NCI-H187 treated with DMSO at 0.1 percent for 48 hours (cell line): ENCODE measurements around the gene FOXP1.

Source experiments
- DNase-seq: peaks from one replicate; lab custom pipeline; 2025; lab: John Stamatoyannopoulos, UW

FOXP1 gene

DNA sequence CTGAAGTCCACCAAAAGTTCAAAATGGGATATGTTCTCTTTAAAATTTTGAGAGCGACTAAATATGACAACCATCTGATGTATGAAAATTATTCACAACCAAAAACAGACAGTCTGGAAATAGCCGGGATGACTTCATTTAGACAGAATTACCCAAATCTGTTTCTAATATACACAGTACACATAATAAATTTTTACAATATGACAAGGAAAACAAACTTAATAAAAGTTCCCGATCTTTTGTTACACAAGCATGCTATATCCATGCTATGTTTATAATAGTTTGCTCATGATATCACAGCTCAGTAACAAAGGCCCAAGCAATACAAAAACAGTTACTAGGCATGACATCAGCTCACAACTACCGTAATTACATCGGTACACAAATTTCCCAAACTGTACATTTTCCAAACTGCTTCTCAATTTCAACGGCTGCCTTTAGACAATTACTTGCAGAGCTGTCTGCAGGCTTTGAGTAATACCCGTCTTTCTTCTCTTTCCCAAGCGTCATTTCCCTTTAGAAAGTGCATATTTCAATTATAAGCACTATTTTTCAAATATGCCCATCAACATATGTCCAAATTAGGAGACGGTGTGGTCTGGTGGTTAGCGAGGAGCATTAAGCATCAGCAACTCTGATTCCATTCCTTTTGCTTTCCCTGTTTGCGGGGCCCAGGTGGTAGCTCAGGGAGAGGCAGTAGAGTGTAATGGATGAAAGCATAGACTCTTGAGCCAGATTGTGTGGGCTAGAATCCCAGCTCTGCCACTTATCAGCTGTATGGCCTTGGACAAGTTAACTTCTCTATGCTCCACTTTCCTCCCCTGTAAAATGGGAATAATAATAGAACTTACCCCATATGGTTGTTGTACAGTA lies 481.2 kb downstream of the FOXP1 start:
- DNase-seq = no peak

- no peak for DNase-seq
These were observed 481.9 kb downstream of the FOXP1 start for GRCh38 chr3:71101626-71102025.

DNA sequence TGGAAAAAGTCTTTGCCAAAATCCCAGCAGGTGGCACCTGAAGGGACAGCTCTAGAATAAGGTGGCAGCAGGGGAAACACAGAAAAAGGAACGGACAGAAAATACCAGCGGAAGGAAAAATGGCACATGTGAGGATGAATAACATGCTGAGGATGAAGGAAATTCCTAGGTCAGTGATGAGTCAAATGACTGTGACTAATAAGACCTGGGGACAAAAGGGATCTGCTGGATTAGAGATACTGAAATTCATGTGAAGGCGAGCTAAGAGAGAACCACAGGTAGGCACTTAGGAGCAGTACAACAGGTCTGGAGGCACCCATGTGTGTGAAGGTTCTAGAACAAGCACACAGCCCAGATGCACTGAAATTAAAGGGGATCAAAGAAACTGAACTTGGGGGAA lies 482.5 kb downstream of the FOXP1 start:
- DNase-seq = no peak

DNA sequence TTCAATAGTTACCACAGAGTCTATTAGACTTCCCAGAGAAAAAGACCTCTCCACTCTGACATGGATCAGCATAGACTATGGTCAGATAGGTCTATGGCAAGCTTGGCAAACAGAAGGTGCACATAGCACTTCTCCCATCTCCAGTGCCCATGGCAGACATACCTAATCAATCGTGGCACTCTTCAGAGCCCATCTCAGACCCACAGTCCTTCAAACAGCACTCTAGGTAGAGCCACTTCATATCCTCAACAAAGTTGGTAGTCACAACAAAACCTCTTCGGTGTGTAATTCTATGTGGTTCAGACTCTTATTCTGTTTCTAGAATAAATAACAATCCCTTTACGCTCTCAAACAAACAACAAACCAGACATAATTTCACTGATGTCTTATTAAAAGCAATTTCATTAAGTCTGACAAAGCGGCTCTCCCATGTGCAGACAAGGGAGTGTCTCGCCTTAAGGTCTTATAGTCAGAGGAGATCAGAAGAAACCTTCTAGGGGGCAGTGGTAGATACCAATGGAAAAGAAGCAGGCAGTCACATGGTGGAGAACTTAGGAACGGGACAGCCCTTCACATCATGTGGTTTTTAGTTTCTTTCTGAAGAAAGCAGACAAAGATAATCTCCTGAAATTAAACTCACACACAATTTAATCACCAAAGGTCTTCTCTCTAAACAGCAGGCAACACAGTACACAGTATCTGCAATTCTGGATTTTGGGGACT lies 483.4 kb downstream of the FOXP1 start:
- no peak for DNase-seq

DNA sequence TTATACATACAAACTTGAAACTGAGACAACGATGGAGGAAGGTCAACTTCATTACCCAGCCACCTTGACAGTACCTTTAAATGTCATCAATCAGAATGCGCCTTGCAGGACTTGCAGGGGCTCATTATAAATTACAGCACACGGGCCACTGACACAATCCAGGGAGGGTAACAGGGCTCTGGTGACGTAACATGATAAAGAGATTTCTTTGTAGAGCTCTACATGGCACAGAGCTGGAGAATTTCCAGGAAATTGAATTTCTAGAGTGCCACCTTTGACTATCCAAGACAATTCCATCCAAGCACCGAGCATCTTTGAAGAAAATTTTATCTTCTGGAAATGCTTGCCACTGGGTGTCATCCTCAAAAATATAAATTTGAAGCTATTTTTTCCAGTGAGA lies 486.0 kb downstream of the FOXP1 start:
- DNase-seq = no peak

GRCh38 chr3:71095511-71096291 lies 487.8 kb downstream of the FOXP1 start:
- DNase-seq = no peak

DNA sequence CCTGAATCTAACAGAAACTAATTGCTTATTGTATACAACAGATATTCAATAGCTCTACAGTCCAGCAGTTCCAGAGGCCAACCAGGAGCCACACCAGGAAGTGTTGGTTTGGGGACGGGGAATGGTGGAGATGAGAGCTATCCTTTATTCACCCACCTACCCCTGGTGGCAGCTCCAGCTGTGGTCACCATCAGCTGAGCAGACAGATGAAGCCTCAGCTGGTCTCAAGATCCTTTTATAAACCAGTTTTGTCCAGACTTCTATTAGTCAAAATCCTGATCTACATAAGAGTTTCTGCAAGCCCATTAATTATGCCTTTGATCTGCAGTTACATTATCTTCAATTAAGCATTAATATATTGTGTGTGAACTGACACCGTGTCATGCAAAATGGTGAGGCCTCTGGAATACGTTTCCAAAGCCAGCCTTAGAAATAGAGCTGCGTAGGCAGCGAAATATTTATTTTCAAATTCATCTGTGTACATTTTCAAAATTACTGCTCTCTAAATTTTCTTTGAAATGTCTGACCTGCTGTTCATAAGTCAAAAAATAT lies 488.8 kb downstream of the FOXP1 start:
- no peak for DNase-seq

DNA sequence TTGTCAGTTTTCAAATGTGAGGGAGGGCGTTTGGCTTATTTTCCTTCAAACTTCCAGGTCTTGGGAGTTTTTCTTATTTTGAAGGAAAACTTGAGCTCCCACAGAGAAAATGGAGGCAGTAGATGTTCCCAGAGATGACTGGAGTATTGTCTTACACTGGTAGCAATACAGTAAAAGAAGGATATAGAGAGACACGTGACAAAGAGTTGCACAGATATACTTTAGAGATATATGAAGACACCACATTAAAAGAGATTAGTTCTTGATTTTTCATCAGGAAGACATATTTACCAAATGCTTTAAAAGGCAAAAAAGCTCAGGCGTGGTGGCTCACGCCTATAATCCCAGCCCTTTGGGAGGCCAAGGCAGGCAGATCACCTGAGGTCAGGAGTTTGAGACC lies 490.9 kb downstream of the FOXP1 start:
- no peak for DNase-seq

DNA sequence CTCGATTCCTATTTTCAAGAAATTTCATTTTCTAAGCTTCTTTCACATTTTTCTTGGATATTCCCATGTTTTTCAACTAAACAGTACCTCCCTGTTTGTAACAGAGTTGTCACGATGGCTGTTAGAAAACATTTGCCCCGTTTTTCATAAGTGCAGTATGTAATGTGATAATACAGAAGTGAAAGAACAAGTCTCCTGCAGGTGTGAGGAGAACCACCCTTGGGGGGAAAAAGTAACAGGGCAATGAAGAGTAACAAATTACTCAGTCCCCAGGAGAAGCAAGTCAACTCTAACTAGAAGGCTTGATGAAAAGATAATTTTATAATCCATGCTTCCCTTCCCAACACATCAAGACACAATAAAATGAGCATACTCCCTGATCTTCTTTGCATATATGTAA lies 493.3 kb downstream of the FOXP1 start:
- no peak for DNase-seq

DNA sequence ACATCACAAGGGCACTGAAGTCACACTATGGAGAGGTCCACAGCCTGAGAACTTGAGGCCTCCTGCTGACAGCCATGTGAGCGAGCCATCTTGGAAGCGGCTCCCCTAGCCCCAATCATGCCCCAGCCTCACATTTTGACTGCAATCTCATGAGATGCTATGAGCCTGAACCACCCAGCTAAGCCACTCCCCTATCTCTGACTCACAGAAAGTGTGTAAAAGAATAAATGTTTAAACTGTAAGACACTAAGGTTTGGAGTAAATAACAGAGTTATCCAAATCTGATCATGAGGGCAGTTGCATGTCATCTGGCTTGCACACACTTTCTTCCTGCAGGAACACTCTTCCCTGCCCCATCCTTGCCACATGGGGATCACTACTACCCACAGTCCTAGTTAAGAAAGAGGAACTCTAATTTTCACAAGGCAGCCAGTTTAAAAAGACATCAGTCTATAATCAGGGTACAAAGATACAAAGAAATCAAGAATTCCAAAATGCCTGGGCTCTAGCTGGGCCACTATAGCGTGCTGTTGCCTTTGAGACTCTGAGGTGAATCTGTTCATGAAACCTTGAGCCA lies 494.2 kb downstream of the FOXP1 start:
- no peak for DNase-seq

- DNase-seq = no peak
These were observed 494.8 kb downstream of the FOXP1 start for GRCh38 chr3:71088742-71089141.

DNA sequence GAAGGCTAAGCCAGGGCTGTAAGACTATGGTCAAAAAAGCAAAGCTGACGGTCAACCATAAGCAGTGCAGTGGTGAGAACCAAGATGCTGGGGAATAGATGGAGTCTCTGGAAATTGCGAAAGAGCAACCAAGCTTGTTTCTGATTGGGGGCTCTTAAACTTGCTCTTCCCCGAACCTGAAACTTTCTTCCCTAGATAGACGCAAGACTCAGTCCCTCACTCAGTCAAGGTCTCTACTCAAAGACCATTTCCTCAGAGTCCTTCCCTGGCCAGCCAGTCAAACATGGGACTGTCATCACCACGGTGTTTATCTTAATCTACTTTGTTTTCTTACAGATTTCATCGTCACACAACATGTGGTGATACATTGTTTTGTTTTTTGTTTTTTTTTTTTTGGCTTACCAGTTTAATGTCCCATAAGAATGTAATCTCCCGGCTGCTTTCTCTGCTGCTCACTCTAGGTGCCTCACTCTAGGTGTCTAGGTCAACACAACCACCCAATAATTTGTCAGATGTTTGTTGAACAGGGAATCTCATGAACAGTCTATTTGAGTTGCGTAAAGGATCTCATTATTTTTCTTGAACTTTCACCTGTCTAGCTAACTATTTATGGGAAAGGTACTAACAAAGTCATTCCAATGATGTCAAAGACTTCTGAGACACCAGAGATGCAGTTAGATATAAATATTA lies 495.4 kb downstream of the FOXP1 start:
- no peak for DNase-seq

GRCh38 chr3:71087143-71088018 lies 496.1 kb downstream of the FOXP1 start:
- no peak for DNase-seq

GRCh38 chr3:71086777-71087142 lies 496.8 kb downstream of the FOXP1 start:
- no peak for DNase-seq

- DNase-seq = no peak
These were observed 499.8 kb downstream of the FOXP1 start for GRCh38 chr3:71083726-71084131.

DNA sequence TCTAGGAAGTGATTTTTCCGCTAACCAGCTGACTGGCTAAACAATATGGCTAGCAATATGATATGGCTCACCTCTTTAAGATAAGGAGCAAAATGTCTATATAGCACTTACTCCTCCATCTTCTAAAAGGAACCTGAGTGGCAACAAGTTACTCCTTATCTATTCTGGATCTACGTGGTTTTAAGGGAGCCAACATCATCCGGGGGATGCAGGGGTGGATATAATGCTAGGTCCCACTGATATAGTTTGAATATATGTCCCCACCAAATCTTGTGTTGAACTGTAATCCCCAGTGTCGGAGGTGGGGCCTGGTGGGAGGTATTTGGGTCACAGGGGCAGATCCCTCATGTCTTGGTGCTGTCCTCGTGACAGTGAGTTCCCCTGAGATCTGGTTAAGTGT lies 500.7 kb downstream of the FOXP1 start:
- no peak for DNase-seq

- no peak for DNase-seq
These were observed 502.9 kb downstream of the FOXP1 start for GRCh38 chr3:71080517-71081083.

DNA sequence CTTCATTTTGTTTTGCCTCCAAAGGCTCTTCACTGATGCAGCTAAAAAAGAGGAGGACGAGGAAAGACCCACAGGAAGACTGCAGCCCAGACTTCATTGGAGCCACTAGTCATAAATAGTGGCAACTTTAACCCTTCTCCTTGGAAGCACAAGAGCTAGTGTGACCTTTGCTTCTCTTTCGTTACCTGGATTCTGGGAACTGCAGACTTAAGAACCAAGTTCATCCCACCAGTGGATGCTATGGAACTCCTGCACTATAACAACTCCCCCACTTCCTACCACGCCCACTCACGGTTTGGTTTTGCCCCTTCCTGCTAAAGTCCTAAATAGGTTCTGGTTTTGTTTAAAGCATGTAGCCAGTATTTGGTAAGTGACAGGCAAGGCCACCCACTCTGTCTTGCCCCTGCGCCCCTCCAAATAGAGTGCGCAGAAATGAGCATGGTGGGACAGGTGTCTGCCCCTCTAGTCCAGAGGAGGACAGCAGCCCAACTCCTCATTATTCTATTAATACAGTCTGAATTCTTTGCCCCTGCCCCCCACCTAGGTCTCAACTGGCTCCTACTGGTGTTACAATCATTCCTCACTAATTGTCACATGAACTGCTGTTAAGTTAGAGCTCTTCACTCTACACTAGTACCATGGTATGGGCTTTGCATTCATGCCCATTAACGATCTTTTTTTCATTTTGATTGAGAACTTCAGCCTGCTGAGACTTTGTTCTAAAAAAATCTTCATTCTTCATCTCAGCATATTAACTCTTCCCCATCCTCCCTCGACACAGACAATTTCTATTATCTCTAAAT lies 504.6 kb downstream of the FOXP1 start:
- no peak for DNase-seq

DNA sequence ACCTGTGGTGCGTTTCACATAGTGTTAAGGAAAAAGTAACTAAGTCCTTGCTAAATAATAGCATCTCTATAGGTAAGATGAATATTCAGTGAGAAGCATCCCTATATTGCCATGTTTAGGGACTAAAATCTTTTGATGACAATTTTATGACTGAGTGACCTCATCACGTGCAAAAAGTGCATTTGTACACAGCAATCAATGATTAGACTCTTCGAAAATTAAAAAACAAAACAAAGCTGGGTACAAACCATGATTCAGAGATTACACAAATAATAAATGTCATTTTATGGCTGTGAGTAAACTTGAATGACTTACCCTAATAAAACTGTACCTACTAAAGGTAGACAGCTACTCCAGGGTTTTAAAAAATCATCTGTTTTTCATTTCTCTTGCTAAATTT lies 505.3 kb downstream of the FOXP1 start:
- DNase-seq = no peak
